Choroid plexus epithelial cell (primary cell): Measurements from ENCODE around the gene CA10.

Experiments
- DNase-seq: peaks from one replicate; pipeline ENCODE4 v3.0.0-alpha.2; 2010; ENCODE audit warnings: low read depth
- H3K4me3 ChIP-seq: 2 replicates; pipeline ENCODE4 v1.5.1; 2011; ENCODE audit warnings: low read depth, mild to moderate bottlenecking, control low read depth, low read length, moderate library complexity
- CTCF ChIP-seq: conservative IDR thresholded peaks from 2 replicates; pipeline ENCODE4 v1.5.1; 2011; ENCODE audit warnings: low read depth, mild to moderate bottlenecking, control low read depth, inconsistent platforms, low read length, moderate library complexity

The CA10 gene

GRCh38 chr17:52106072-52106471 is 52.4 kb downstream of the CA10 start:
- H3K4me3 ChIP-seq, result no peak overlapping the region
- DNase-seq, result no peak
- TF ChIP-seq CTCF, result no peak

- TF ChIP-seq CTCF, result no peak
- no peak for DNase-seq
- H3K4me3 ChIP-seq, result no peak overlapping the region
Measured at GRCh38 chr17:52105591-52105990, 52.9 kb downstream of the CA10 start.

GRCh38 chr17:52096056-52096455 is 62.5 kb downstream of the CA10 start:
- no peak for TF ChIP-seq CTCF
- H3K4me3 ChIP-seq, result no peak overlapping the region
- DNase-seq, result no peak

GRCh38 chr17:52084176-52084575 is 74.3 kb downstream of the CA10 start:
- no peak overlapping the region for H3K4me3 ChIP-seq
- no peak for TF ChIP-seq CTCF
- DNase-seq, result no peak

GRCh38 chr17:52079496-52079895 is 79.0 kb downstream of the CA10 start:
- TF ChIP-seq CTCF, result no peak
- no peak for DNase-seq
- no peak overlapping the region for H3K4me3 ChIP-seq

- TF ChIP-seq CTCF, result no peak
- DNase-seq, result no peak
- H3K4me3 ChIP-seq, result no peak overlapping the region
Measured at GRCh38 chr17:52071712-52072111, 86.8 kb downstream of the CA10 start.

GRCh38 chr17:52064791-52065211 is 93.7 kb downstream of the CA10 start:
- no peak overlapping the region for H3K4me3 ChIP-seq
- DNase-seq, result no peak
- TF ChIP-seq CTCF, result no peak
